Dermis microvascular lymphatic vessel endothelial cell (primary cell): ENCODE measurements around the gene GRAP. TPM values are rescaled to one million over a fixed set of nuclear protein-coding genes. Genes with fewer than 3 reads are reported as not detected.

Experiments
- DNase-seq, 2 donors: peaks; one replicate each; pipeline versions ENCODE4 v3.0.0 to v3.0.0-alpha.2; 2010; ENCODE audit warnings: low read depth in 2 of 2
- total RNA-seq: library from RNA; depleted of rRNA; stranded (reverse); fragments of >200 nt; gene quantifications from 2 replicates; pipeline ENCODE4 v1.2.1, GENCODE V29; 2014

Gene GRAP
- total RNA-seq, 1 donor from 2014 or later, result 152 TPM

DNA sequence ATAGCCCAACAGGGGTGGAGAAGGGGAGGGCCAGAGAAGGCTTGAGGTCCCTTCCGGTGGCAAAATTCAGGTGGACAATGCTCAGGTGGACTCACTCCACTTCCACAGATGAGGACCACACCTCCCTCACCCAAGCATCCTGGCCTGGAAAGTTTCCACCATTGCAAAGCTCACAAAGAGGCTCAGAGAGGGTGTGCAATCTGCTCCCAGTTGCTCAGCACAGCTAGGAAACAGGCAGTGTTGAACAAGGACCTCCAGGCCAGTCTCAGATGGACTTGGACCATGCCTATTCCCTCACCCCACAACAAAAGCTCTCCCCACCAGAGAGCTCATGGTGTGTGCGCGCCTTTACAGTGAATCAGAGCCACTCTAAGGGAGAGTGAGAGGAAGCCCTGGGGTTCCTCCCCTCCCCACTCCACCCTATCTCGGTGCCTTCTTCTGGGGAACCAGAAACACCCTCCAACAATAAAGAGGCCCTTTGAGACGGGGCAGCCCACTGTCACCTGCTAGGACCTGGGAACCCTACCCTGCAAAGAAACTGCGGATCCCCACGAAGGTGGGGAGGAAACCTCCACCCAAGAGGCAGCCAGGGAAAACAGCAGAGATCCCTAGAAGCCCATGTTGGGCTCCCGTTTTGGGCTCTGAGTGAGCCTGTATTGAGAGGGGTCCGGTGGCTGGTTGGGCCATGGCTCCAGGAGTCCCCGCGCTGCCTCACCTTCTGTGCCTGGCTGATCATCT lies 43.8 kb downstream of the GRAP start:
- DNase-seq, result peak in 1 of 2 donors; percentile 8

- DNase-seq, result no peak
These were observed 44.7 kb downstream of the GRAP start for GRCh38 chr17:19001907-19002590.

DNA sequence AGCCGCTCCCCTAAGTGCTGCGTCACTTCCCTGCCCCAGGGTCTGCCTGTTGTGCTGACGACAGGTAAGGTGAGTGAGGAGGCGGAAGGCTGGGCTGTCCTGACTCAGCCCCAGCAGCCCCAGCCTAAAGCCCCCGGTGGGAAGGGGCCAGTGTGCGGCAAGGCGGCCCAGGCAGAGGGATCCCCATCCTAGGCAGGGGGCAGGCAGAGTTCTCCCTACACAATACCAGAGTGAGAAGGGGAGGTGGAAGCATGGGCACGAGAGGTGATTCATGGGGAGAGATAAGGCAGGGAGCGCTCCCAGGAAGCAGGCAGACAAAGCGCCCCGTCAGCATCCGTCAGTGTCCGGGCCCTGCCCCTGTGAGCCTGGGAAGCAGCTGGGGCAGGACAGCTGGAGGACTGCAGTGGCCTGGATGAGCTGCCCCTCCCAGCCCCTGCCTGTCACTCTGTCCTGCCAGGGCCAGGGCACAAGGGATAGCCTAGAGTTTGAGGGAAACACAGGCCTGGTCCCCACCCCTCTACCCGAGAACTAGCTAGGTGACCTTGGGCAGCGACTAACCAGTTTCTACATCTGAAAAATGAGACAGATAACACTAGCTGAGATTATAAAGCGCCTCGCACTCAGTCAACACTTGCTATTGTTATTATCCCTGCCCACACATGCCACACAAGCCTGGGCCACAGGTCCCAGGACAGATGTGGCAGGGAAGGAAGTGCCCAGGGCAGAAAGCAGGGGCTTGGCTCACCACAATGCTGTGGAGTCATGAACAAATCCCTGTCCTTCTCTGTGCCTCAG lies 46.0 kb downstream of the GRAP start:
- peak in 1 of 2 donors; percentile 17 for DNase-seq

DNA sequence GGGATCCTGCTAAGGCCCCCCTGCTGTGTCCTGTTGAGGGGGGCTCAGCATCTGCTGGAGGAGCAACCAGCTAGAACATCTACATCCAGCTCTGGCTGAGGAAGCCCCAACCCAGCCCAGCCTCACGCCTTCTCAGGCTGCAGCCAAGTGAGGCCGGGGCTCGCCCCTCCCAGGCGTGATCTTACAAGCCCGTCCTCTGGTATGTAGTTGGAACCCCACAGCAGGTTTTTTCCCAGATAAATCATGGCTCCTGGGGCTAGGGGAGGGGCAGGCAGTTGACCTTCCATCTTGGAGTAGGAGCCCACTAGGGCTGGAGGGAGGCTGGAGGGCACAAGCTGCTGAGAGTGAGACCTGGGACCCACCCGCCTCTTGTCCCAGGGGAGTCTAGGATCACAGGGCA lies 46.8 kb downstream of the GRAP start:
- no peak for DNase-seq

DNA sequence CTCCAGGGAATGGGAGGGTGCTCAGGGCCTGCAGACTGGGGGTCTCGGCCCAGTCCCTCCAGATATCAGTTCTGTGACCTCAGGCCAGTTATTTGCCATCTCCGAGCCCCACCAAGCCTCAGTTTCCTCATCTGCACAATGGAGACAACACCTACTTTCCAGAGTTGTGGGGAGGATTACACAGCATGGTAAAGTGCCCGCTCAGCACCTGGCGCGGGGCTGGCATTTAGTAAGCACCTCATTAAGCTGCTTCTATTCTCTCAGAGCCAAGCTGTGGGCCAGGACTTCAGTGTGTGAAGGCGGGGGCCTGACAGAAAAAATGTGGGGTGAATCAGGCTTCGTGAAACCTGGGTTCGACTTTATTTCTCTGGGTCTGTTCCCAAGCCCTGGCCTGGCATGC lies 47.4 kb downstream of the GRAP start:
- DNase-seq, result no peak

DNA sequence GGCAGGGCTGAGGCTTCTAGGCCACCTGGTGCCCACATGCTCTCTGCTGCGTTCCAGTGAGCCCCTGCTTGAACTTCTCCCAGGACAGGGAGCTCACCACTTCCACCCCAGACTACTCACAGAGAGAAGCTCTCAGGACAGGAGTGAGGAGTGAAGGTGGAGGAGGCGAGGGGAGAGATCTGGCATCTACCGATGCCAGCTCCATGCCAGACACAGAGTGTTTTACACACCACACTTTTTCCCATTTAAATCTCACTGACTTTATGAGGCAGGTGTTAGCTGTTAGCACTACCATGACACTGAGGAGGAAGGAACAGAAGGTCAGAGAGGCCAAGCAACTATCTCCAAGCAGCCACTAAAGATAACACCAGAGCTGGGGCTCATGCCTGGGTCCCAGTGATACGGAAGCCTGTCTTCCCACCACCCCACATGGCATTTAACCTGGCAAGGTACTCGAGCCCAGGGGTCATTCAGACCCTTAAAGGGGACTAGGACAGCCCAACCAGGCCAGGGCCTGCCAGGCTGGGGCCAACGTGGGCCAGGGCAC lies 49.0 kb downstream of the GRAP start:
- DNase-seq, result no peak

GRCh38 chr17:18996458-18996857 lies 50.3 kb downstream of the GRAP start:
- DNase-seq, result no peak

GRCh38 chr17:18995220-18995619 lies 51.5 kb downstream of the GRAP start:
- DNase-seq, result no peak

DNA sequence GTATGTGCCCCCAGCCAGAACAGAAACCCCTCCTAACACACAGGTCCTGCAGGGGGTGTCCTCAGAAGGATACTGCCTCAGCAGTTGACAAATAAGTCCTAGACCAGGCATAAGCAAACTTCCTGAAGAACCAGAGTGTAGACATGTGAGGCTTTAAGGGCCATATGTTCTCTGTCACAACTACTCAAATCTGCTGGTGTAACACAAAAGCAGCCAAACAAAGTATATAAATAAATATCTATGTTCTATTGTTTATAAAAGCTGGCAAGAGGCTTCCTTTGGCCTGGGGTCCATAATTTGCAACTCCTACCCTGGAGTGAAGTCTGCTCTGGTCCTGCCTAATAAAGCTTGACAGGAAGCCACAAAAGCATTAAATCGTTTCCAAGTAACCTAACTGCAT lies 52.1 kb downstream of the GRAP start:
- DNase-seq, result no peak

DNA sequence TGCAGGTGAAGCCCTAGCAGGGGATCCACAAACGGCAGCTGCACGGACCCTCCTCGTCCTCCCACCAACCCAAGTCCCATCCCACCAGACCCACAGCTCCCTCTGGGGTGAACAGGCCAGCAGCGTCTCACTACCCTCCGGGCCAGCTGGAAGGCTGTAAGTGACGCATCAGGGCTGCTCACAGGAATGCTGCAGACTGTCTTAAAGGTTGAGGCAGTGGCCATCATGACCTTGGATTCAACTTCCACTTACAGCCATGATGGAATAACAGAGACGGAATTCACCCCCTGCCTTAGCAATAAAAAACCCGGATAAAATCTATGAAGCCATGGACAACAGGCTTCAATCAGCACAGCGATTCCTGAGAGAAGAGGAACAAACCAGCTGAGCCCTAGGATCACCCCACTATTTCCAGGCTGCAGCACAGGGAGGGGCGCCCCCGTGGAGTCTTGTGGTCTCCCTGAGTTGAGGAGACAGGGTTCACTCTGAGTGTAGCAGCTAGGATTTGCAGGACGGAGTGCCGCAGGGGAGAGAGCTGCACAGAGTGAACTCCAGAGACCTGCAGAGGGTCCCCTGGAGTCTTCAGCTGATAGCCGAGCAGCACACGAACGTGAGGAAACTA lies 52.7 kb downstream of the GRAP start:
- no peak for DNase-seq

GRCh38 chr17:18992454-18993130 lies 54.2 kb downstream of the GRAP start:
- peak; percentile 25 for DNase-seq

DNA sequence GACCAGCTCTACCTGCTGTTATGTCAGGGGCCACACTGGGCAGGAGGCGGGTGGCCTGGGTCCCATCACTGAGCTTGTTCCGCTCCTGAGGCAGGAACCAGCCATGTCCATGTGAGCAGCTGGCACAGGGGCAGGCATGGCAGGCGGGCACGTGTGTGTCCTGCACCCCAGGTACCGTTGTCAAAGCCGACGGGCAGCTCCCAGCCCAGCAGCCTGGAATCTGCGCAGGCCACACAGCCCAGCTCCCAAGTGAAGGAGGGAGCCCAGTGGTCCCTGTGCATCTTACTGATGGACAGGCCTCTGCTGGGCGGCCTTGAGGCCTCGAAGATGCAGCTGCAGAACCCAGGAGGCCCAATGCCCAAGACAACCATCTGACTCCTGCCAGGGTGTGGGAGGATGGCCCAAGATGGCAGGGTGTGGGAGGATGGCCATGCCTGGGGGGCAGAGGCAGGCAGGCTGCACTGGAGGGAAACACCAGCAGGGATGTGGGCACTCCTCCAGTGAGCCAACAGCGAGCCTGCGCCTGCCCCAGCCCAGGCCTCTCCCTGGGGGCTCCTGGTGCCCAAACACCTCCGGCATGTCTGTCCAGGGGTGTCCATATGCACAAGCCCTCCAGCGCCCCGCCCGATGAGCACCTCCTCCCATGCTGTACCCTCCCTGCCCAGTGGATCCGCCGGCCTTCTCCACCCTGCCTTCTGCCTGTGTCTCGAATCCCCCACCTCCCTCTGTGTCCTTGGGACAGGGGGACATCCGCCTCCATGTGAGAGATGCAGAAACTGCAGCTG lies 55.0 kb downstream of the GRAP start:
- no peak for DNase-seq

- no peak for DNase-seq
These were observed 56.4 kb downstream of the GRAP start for GRCh38 chr17:18990331-18990730.

GRCh38 chr17:18988546-18989173 lies 58.1 kb downstream of the GRAP start:
- peak; percentile 60 to 70 for DNase-seq

- DNase-seq, result no peak
These were observed 58.8 kb downstream of the GRAP start for GRCh38 chr17:18987862-18988545.

DNA sequence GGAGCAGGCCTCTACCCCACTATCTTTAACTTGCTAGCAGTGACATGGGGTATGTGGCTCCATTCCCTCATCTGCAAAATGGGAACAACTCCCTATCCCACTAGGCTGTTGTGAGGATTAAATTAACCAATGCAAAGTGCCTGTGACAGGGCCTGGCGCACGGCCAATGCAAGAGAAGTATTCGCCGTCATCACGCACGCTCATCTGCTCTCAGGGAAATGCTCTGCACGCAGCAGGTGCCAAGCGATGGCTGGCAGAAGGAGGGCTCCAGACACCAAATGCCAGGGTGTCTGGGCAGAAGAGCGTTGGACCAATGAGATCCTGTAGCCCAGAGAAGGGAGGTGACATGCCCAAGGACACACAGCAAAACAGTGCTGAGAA lies 59.5 kb downstream of the GRAP start:
- DNase-seq, result no peak

DNA sequence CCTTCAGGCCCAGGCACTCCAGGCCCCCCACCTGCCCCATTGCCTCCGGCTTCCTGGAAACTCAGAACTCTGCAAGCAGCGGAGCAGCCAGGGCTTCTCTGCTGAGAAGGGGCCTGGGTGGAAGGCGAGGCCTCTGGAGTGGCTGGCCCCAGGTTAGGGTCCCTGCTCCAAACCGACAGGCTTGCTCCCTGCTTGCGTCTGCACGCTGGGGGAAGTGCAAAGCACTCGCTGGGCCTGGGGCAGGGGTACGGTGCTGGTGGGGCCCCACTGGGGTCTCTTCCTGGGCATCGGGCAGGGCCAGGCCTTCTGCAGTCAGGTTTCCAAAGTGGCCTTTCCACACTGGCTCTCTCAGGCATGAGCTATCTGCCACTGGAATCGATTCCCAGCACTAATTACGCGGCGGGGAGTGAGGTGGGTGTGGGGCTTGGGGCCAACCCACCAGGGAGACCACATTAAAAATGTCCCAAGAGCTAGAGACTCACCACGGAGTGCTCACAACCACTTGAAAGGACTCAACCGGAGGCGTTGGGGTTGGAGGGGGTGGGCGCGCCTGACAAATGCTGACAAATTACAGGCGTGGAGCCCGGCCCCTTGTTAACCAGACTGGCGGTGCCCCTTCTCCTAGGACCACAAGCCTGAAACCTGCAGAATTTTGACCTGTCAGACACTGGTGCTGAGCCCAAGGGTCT lies 60.1 kb downstream of the GRAP start:
- no peak for DNase-seq

DNA sequence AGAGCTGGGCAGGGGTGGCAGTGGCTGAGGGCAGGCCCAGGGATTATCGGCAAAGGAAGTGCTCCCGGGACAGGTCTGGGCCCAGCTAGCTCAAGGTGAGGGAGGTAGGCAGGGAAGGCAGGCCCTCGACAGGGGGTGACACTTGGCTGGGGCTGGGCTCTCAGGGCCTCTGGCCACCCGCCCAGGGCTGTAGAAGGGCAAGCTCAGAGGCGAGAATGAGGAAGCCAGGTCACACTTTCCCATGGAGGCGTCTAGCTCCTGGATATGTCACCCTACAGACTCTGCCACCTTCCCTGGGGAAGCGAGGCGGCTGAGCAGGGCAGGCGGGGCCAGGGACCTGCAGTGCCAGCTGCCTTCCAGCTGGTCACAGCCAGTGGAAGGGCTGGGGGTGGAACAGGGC lies 61.3 kb downstream of the GRAP start:
- DNase-seq, result no peak
